Activated gamma-delta T cell (primary cell): ENCODE results near the gene KIF20B.
"Not testable (repeated sequence)": the region's sequence is repeated elsewhere in the genome, so short reads cannot be mapped to it uniquely, and the experiment has no call there.

Experiments used
- DNase-seq: peaks from one replicate; lab custom pipeline; 2025; lab: John Stamatoyannopoulos, UW

The KIF20B gene

GRCh38 chr10:89684604-89685003, 16.8 kb upstream of the KIF20B start:
- DNase-seq, result no peak

- no peak for DNase-seq
Measured at GRCh38 chr10:89685936-89686335, 15.5 kb upstream of the KIF20B start.

- no peak for DNase-seq
Measured at GRCh38 chr10:89690027-89690426, 11.4 kb upstream of the KIF20B start.

GRCh38 chr10:89692416-89692815, 9.0 kb upstream of the KIF20B start:
- no peak for DNase-seq

- DNase-seq, result no peak
Measured at GRCh38 chr10:89693176-89693575, 8.2 kb upstream of the KIF20B start.

GRCh38 chr10:89695307-89695706, 6.1 kb upstream of the KIF20B start:
- DNase-seq, result no peak

GRCh38 chr10:89697946-89698345, 3.4 kb upstream of the KIF20B start:
- DNase-seq, result no peak

GRCh38 chr10:89699581-89700064, 1.8 kb upstream of the KIF20B start:
- DNase-seq, result no peak

GRCh38 chr10:89700923-89701241, 508 bp upstream of the KIF20B start:
- DNase-seq, result no peak

- DNase-seq, result no peak
Measured at GRCh38 chr10:89702121-89702480, 711 bp downstream of the KIF20B start.

- DNase-seq, result no peak
Measured at GRCh38 chr10:89705466-89705865, 4.1 kb downstream of the KIF20B start.

- DNase-seq, result no peak
Measured at GRCh38 chr10:89706011-89706410, 4.6 kb downstream of the KIF20B start.

GRCh38 chr10:89707372-89707771, 6.0 kb downstream of the KIF20B start:
- no peak for DNase-seq

- no peak for DNase-seq
Measured at GRCh38 chr10:89710753-89711152, 9.4 kb downstream of the KIF20B start.

GRCh38 chr10:89734616-89735015, 33.2 kb downstream of the KIF20B start:
- no peak for DNase-seq

- DNase-seq, result no peak
Measured at GRCh38 chr10:89738551-89739209, 37.3 kb downstream of the KIF20B start.

GRCh38 chr10:89741126-89741762, 39.9 kb downstream of the KIF20B start:
- DNase-seq, result no peak

- no peak for DNase-seq
Measured at GRCh38 chr10:89744026-89744425, 42.6 kb downstream of the KIF20B start.

- DNase-seq, result no peak
Measured at GRCh38 chr10:89745903-89746302, 44.5 kb downstream of the KIF20B start.

GRCh38 chr10:89750441-89750840, 49.1 kb downstream of the KIF20B start:
- no peak for DNase-seq

GRCh38 chr10:89755374-89755773, 54.0 kb downstream of the KIF20B start:
- no peak for DNase-seq

- no peak for DNase-seq
Measured at GRCh38 chr10:89759531-89759930, 58.1 kb downstream of the KIF20B start.

- not testable (repeated sequence) for DNase-seq
Measured at GRCh38 chr10:89763671-89764070, 62.3 kb downstream of the KIF20B start.

- no peak for DNase-seq
Measured at GRCh38 chr10:89771684-89772083, 70.3 kb downstream of the KIF20B start.
